Measurements from ENCODE around the gene SH2D6. TPM values are rescaled to one million over a fixed set of nuclear protein-coding genes. Genes with fewer than 3 reads are reported as not detected.
A peak's percentile ranks its signal among the peaks of the same experiment; 100 is the strongest.

SH2D6 gene
- total RNA-seq, 1 donor from 2014 or later: 0.07 TPM

GRCh38 chr2:85462322-85462721 lies 43.8 kb downstream of the SH2D6 start:
- TF ChIP-seq EZH2phosphoT487 (IDR thresholded peaks at IDR 0.05): no peak
- TF ChIP-seq EZH2 (IDR thresholded peaks at IDR 0.05): no peak
- no peak for TF ChIP-seq CTCF (IDR thresholded peaks at IDR 0.05)

DNA sequence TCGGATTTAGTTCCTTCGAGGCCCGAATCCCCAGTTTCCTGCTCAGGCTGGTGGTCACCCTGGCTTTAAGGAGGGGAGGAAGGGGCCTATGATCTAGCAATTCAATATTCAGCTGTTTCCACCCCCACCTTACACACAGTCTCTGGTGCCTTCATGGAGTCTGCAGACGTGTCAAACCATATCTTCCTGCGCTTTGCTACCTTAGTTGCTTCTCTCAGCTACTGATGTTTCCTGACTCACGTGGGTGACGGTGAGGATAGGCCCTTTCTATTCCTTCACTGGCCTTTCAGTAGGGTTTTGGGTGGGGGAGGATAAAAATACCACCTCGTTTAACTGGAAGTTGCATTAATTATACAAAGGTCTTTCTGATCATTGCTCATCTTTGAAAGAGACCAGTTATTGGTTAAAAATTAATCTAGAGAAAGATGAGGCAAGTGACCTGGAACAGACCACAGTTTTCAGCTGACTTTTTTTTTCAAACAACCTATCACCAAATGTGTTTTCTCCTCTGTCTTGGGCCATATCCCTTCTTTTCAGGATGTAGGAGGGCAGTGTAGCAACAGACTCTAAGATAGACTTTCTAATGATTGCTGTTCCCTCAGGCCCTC lies 49.7 kb downstream of the SH2D6 start:
- Histone ChIP-seq H4K20me1 (ENCODE audit: low read depth) (no peaks in the 10 kb centered on the region), H3K36me3 (no peaks in the 10 kb centered on the region), H3K4me3 (no peak overlapping the region), H3K27me3 (no peaks in the 10 kb centered on the region), H3K4me2 (no peak overlapping the region), H2AFZ (replicated peaks) (peak overlapping the region; percentile 80), H3K9ac (no peak overlapping the region), H3F3A (ENCODE audit: low read depth) (peaks cover 9% of the 10 kb centered on the region), H3K27ac (no peak overlapping the region), H3K4me1 (peaks cover 17% of the 10 kb centered on the region), H3K79me2 (ENCODE audit: low read depth) (no peaks in the 10 kb centered on the region), H3K9me3 (ENCODE audit: low read depth) (no peaks in the 10 kb centered on the region)
- Mint-ChIP-seq H3K4me1 (peaks cover 7% of the 10 kb centered on the region), H3K4me3 (no peak overlapping the region), H3K27ac (peak overlapping the region; percentile 57), H3K36me3 (no peaks in the 10 kb centered on the region), H3K9me3 (no peaks in the 10 kb centered on the region), H3K27me3 (ENCODE audit: insufficient read depth, low read depth) (peaks cover 2% of the 10 kb centered on the region)
- TF ChIP-seq EZH2phosphoT487 (IDR thresholded peaks at IDR 0.05): no peak
- TF ChIP-seq EZH2 (IDR thresholded peaks at IDR 0.05): no peak
- no peak for TF ChIP-seq CTCF (IDR thresholded peaks at IDR 0.05)
- no peak for DNase-seq (ENCODE audit: low spot score)

More at GRCh38 chr2:85462322-85462721, 43.8 kb downstream of the SH2D6 start:
- Histone ChIP-seq H2AFZ (replicated peaks) (no peak overlapping the region), H3F3A (ENCODE audit: low read depth) (no peaks in the 10 kb centered on the region), H3K4me3 (no peak overlapping the region), H3K79me2 (ENCODE audit: low read depth) (no peaks in the 10 kb centered on the region), H3K4me2 (no peak overlapping the region), H3K4me1 (no peaks in the 10 kb centered on the region), H3K27ac (no peak overlapping the region), H3K9me3 (ENCODE audit: low read depth) (no peaks in the 10 kb centered on the region), H4K20me1 (ENCODE audit: low read depth) (no peaks in the 10 kb centered on the region), H3K27me3 (no peaks in the 10 kb centered on the region), H3K9ac (no peak overlapping the region), H3K36me3 (no peaks in the 10 kb centered on the region)
- Mint-ChIP-seq H3K4me1 (peaks cover 5% of the 10 kb centered on the region), H3K9me3 (no peaks in the 10 kb centered on the region), H3K27ac (no peak overlapping the region), H3K27me3 (ENCODE audit: insufficient read depth, low read depth) (peaks cover 8% of the 10 kb centered on the region), H3K36me3 (no peaks in the 10 kb centered on the region), H3K4me3 (no peak overlapping the region)
- no peak for DNase-seq (ENCODE audit: low spot score)

DNA sequence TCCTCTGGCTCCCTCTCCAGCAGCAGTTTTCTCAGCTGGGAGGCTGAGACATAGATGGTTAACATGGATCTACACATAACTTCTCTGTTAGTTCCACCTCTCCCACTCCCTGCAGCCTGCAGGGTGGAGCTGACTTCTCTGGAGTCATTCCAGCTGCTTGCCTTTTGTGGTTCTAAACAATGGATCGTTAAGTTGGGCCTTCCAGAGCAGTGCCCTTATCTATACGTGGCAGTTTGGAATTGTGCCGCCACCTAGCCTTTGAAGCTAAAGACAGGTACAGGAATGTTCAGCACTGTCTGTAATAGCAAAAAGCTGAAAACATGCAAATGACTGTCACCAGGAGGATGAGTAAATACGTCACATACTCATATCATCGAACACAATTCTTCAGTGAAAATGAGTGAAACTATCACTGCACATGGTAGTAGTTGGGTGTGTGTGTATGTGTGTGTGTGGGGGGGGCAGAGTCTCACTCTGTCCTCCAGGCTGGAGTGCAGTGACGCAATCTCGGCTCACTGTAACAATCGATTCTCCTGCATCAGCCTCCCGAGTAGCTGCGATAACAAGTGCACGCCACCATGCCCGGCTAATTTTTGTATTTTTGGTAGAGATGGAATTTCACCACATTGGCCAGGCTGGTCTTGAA lies 50.3 kb downstream of the SH2D6 start:
- no peaks in the 10 kb centered on the region for H3K36me3 Mint-ChIP-seq
- Histone ChIP-seq H3K4me1 (peaks cover 17% of the 10 kb centered on the region), H3K27ac (no peak overlapping the region), H3K27me3 (no peaks in the 10 kb centered on the region), H3K9me3 (ENCODE audit: low read depth) (no peaks in the 10 kb centered on the region), H3K4me3 (no peak overlapping the region), H3K79me2 (ENCODE audit: low read depth) (no peaks in the 10 kb centered on the region), H4K20me1 (ENCODE audit: low read depth) (no peaks in the 10 kb centered on the region), H3F3A (ENCODE audit: low read depth) (peaks cover 9% of the 10 kb centered on the region), H3K9ac (no peak overlapping the region), H3K36me3 (no peaks in the 10 kb centered on the region), H3K4me2 (no peak overlapping the region), H2AFZ (replicated peaks) (peak overlapping the region; percentile 80)
- peak overlapping the region; percentile 29 for H3K27ac Mint-ChIP-seq
- no peak overlapping the region for H3K4me3 Mint-ChIP-seq
- peaks cover 7% of the 10 kb centered on the region for H3K4me1 Mint-ChIP-seq
- H3K9me3 Mint-ChIP-seq: no peaks in the 10 kb centered on the region
- peaks cover 2% of the 10 kb centered on the region for H3K27me3 Mint-ChIP-seq (ENCODE audit: insufficient read depth, low read depth)
- peak; percentile 46 for DNase-seq (ENCODE audit: low spot score)
- no peak for TF ChIP-seq EZH2 (IDR thresholded peaks at IDR 0.05)
- TF ChIP-seq EZH2phosphoT487 (IDR thresholded peaks at IDR 0.05): no peak
- TF ChIP-seq CTCF (IDR thresholded peaks at IDR 0.05): no peak

Measured in neural progenitor cell (in vitro differentiated cells).